GM19328 (cell line): ENCODE results near the gene CHD6.
"Not testable (repeated sequence)": the region's sequence is repeated elsewhere in the genome, so short reads cannot be mapped to it uniquely, and the experiment has no call there.

Experiments used
- ATAC-seq: cut with Tn5 transposase; IDR thresholded peaks from one replicate; pipeline ENCODE4 v1.9.1; 2021; ENCODE audit warnings: mild to moderate bottlenecking, moderate library complexity; ENCODE audit not compliant: unreplicated experiment

CHD6 gene

GRCh38 chr20:41551011-41551705 lies 67.0 kb downstream of the CHD6 start:
- no peak for ATAC-seq

- ATAC-seq = no peak
Measured at GRCh38 chr20:41547221-41547620, 71.0 kb downstream of the CHD6 start.

- no peak for ATAC-seq
Measured at GRCh38 chr20:41546535-41546934, 71.6 kb downstream of the CHD6 start.

- ATAC-seq = no peak
Measured at GRCh38 chr20:41544472-41544871, 73.7 kb downstream of the CHD6 start.

- no peak for ATAC-seq
Measured at GRCh38 chr20:41540918-41541317, 77.3 kb downstream of the CHD6 start.

GRCh38 chr20:41540459-41540858 lies 77.7 kb downstream of the CHD6 start:
- ATAC-seq = no peak

GRCh38 chr20:41538810-41539596 lies 79.2 kb downstream of the CHD6 start:
- no peak for ATAC-seq

GRCh38 chr20:41537865-41538264 lies 80.3 kb downstream of the CHD6 start:
- ATAC-seq = no peak

GRCh38 chr20:41535551-41535950 lies 82.6 kb downstream of the CHD6 start:
- ATAC-seq = not testable (repeated sequence)

GRCh38 chr20:41534842-41535241 lies 83.3 kb downstream of the CHD6 start:
- ATAC-seq = no peak

- ATAC-seq = no peak
Measured at GRCh38 chr20:41534170-41534569, 84.0 kb downstream of the CHD6 start.

- ATAC-seq = no peak
Measured at GRCh38 chr20:41533537-41534136, 84.5 kb downstream of the CHD6 start.

- ATAC-seq = no peak
Measured at GRCh38 chr20:41532935-41533334, 85.2 kb downstream of the CHD6 start.

GRCh38 chr20:41531518-41532275 lies 86.5 kb downstream of the CHD6 start:
- ATAC-seq = no peak

- no peak for ATAC-seq
Measured at GRCh38 chr20:41530923-41531322, 87.3 kb downstream of the CHD6 start.

- no peak for ATAC-seq
Measured at GRCh38 chr20:41526327-41526726, 91.8 kb downstream of the CHD6 start.

- no peak for ATAC-seq
Measured at GRCh38 chr20:41524980-41525613, 93.1 kb downstream of the CHD6 start.

GRCh38 chr20:41523857-41524256 lies 94.3 kb downstream of the CHD6 start:
- no peak for ATAC-seq

GRCh38 chr20:41513829-41514228 lies 104.3 kb downstream of the CHD6 start:
- ATAC-seq = no peak

GRCh38 chr20:41512624-41513023 lies 105.6 kb downstream of the CHD6 start:
- ATAC-seq = no peak
